Epithelial cell of proximal tubule (primary cell): Measurements from ENCODE around the gene CNOT8. TPM values are rescaled to one million over a fixed set of nuclear protein-coding genes. Genes with fewer than 3 reads are reported as not detected.

ENCODE experiments used
- DNase-seq: peaks from one replicate; pipeline ENCODE4 v3.0.0-alpha.2; 2011; ENCODE audit warnings: low read depth
- H3K4me3 ChIP-seq: 2 replicates; pipeline ENCODE4 v1.5.1; 2011; ENCODE audit warnings: low read depth, mild to moderate bottlenecking, low read length
- total RNA-seq: library from RNA; depleted of rRNA; stranded (reverse); fragments of >200 nt; gene quantifications from 2 replicates; pipeline ENCODE4 v1.2.3, GENCODE V29; 2015
- TF ChIP-seq, protein P1 (sequence below): conservative IDR thresholded peaks from 2 replicates; pipeline ENCODE4 v1.5.1; 2012; ENCODE audit warnings: low read depth, mild to moderate bottlenecking, low read length

Gene CNOT8
- total RNA-seq = 59.5 and 74.7 TPM in 2 replicates

DNA sequence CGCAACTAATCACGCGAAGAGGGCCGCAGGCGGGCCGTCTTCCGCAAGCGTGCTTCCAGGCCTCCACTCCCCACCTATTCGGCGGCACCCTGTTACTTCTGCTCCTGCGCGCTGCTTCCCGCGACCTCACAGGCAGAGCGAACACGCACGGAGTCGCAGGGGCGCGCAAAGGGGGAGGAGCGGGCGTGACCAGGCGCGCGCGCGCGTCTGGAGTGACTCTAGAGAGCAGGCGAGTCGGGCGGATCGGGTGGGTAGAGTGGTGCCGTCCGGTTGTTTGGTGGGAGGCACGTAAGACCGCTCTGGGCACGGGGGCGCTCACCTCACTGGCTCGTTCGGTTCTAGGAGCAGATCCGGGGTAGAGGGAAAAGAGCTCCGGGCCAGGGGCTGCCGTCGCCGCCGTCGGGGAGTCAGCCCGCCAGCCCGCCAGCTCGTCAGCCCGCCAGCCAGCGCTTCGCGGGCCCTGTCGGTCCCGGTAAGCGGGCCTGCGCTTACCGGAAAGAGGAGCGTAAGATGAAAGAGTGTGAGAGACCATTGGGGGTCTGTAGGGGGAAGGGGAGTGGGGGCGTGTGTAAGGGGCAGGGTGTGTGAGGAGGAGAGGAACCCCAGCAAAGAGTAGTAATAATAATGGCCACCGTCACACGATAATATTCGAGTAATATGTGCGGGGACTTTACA, at the start of gene CNOT8:
Gene CNOT8 (plus strand): TSS at position 331 of the 675 bp plus-strand sequence. CDS start 4,652 bp downstream, outside the sequence.
- H3K4me3 ChIP-seq = peak within 1 kb of the TSS; percentile 76
- TF ChIP-seq, protein P1, sequence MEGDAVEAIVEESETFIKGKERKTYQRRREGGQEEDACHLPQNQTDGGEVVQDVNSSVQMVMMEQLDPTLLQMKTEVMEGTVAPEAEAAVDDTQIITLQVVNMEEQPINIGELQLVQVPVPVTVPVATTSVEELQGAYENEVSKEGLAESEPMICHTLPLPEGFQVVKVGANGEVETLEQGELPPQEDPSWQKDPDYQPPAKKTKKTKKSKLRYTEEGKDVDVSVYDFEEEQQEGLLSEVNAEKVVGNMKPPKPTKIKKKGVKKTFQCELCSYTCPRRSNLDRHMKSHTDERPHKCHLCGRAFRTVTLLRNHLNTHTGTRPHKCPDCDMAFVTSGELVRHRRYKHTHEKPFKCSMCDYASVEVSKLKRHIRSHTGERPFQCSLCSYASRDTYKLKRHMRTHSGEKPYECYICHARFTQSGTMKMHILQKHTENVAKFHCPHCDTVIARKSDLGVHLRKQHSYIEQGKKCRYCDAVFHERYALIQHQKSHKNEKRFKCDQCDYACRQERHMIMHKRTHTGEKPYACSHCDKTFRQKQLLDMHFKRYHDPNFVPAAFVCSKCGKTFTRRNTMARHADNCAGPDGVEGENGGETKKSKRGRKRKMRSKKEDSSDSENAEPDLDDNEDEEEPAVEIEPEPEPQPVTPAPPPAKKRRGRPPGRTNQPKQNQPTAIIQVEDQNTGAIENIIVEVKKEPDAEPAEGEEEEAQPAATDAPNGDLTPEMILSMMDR = no peak
- DNase-seq = peak; percentile 53

DNA sequence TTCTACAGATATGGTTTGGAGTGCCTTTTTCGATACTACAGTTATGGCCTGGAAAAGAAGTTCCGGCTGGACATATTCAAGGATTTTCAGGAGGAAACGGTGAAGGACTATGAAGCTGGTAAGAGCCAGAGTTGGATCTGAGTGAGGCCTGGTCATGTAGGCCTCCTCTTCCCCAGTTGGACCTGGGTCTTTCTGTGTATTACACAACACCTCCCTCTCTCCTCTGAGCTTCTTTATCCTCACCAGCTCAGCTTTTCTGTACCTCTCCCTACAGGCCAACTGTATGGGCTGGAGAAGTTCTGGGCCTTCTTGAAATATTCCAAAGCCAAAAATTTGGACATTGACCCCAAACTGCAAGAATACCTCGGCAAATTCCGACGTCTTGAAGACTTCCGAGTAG, 47.2 kb upstream of the CNOT8 start:
- no peak for DNase-seq
- H3K4me3 ChIP-seq = no peak overlapping the region
- TF ChIP-seq, protein P1 = no peak

DNA sequence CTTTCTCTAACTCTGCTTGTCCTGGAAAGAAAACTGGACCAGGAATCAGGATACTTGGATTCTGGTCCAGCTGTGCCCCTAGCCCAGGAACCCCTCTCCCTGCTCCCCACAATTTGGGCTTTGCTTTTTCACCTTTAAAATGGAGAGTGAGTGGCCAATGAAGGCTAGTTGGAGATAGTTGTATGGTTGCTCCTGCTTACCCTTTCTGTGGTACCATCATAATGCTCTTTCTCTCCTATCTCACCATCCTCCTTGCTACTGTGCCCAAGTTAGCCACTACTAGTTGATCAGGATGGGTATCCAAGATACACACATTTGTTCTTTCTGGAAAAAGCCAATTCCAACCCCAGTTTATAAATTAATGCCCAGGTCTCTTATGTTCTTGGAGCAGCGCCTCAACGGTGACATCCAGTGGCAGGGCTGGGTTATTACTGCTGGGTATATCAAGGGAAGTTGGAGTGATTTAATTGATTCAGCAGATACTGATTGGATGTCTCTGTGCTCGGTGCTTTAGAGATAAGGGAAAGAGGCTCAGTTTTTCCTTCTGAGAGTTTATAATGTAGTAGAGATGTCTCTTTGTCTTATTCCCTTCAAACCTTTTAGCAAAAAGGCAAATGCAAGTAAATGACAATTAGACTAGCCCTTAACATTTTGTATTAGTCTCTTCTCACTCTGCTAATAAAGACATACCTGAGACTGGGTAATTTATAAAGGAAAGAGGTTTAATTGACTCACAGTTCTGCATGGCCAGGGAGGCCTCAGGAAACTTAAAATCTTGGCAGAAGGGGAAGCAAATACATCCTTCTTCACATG, 46.6 kb upstream of the CNOT8 start:
- TF ChIP-seq, protein P1 = peak; percentile 94
- peak; percentile 25 for DNase-seq
- H3K4me3 ChIP-seq = no peak overlapping the region

DNA sequence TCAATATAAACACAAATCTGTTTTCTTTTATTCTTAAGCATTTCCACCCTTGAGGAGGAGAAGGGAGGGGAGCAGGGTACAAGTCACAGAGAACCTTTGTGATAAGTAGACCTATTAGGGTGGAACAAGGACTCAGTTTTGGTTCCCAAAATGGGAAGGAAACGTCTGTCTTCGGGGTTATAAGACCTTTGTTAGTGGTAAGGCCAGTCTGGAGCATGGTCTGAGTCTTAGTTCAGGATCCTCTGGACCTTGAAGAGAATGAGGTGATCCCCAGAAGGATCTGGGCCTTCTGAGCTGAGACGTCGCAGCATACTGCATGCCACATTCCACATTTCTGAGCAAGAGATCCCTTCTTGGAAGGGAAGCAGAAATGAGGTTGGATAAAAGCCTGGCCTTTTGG, 45.3 kb upstream of the CNOT8 start:
- no peak overlapping the region for H3K4me3 ChIP-seq
- TF ChIP-seq, protein P1 = no peak
- DNase-seq = no peak

DNA sequence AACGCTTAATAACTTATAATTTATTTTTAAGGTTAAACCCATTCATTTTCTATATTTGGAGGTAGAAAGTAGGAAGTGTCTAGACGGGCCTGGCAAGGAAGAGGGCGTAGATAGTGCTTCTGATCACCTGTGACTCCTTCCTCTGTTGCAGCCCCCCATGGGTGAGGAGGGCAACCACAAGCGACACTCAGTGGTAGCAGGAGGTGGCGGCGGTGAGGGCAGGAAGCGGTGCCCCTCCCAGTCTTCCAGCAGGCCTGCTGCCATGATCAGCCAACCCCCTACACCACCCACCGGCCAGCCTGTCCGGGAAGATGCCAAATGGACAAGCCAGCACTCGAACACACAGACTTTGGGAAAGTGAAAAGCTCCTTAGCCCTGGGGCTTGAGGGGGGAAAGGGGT, 44.7 kb upstream of the CNOT8 start:
- H3K4me3 ChIP-seq = no peak overlapping the region
- DNase-seq = no peak
- TF ChIP-seq, protein P1 = no peak

DNA sequence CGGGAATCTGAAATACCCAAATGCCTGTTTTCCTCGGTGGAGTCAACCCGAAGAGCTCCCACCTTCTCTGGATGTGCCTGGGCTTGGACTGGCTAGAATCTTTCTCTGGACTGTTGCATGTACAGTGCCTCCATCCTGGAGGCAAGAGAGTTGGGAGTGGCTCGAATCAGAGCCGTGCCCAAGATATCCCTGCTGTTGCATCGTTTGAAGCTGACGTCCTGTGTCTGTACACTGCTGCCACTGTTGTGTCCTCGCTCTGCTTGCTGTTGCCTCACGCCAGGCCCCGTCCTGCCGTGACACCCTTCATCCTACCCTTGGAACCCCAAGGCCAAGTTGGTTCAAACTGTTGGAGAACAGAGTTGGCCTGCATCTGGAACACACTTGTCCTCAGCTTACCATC, 43.4 kb upstream of the CNOT8 start:
- no peak overlapping the region for H3K4me3 ChIP-seq
- no peak for DNase-seq
- TF ChIP-seq, protein P1 = no peak
